Astrocyte of the cerebellum (primary cell): ENCODE results near the gene NHP2.

Experiments
- DNase-seq: peaks from one replicate; pipeline ENCODE4 v3.0.0-alpha.2; 2011; ENCODE audit warnings: low read depth
- H3K4me3 ChIP-seq: 2 replicates; pipeline ENCODE4 v1.5.1; 2011; ENCODE audit warnings: mild to moderate bottlenecking, low read depth, low read length, moderate library complexity
- in situ Hi-C: cut with HindIII; loops from 2 replicates; pipeline ENCODE4 v1.10.0; 2017; ENCODE audit warnings: low sequenced_read_pairs
- TF ChIP-seq, protein P1 (sequence below): IDR thresholded peaks from 2 replicates; pipeline ENCODE4 v1.5.1; 2012; ENCODE audit warnings: low read length, low read depth, moderate library complexity, mild to moderate bottlenecking; ENCODE audit errors: missing control alignments

NHP2 gene

DNA sequence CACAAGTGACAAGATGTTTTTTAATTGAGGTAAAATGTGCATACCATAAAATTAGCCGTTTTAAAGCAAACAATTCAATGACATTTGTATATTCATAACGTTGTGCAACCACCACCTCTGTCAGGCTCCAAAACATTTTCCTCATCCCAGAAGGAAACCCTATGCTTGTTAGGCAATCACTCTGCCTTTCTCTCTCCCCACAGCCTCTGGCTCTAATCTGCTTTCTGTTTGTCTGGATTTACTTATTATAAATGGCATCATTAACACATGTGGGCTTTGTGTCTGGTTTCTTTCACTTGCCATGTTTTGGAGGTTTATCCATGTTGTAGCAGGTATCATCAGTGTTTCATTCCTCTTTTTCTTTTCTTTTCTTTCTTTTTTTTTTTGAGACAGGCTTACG is 41.8 kb downstream of the NHP2 start:
- in situ Hi-C loops = no loop called here
- no peak for DNase-seq
- no peak overlapping the region for H3K4me3 ChIP-seq
- TF ChIP-seq, protein P1, sequence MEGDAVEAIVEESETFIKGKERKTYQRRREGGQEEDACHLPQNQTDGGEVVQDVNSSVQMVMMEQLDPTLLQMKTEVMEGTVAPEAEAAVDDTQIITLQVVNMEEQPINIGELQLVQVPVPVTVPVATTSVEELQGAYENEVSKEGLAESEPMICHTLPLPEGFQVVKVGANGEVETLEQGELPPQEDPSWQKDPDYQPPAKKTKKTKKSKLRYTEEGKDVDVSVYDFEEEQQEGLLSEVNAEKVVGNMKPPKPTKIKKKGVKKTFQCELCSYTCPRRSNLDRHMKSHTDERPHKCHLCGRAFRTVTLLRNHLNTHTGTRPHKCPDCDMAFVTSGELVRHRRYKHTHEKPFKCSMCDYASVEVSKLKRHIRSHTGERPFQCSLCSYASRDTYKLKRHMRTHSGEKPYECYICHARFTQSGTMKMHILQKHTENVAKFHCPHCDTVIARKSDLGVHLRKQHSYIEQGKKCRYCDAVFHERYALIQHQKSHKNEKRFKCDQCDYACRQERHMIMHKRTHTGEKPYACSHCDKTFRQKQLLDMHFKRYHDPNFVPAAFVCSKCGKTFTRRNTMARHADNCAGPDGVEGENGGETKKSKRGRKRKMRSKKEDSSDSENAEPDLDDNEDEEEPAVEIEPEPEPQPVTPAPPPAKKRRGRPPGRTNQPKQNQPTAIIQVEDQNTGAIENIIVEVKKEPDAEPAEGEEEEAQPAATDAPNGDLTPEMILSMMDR = no peak

DNA sequence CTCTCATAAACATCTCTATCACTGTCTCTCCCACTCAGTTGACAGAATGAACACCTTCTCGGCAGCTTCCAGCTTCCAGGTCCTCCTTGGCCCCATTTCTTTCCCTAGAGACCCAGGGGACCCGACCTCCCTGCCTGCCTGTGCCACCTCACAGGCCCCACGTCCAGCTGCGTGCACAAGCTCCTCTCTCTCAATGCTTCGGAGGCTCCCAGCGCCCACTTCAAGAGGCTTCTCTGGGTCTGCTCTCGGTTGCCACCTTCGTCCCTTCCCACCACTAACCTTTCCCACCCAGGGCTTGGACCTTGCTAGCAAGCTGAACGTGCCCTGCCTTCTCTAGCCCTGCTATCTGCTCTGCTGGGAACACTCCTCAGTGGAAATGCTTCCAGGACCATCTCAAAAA is 43.2 kb downstream of the NHP2 start:
- H3K4me3 ChIP-seq = no peak overlapping the region
- TF ChIP-seq, protein P1 = no peak
- in situ Hi-C loops = no loop called here
- no peak for DNase-seq

DNA sequence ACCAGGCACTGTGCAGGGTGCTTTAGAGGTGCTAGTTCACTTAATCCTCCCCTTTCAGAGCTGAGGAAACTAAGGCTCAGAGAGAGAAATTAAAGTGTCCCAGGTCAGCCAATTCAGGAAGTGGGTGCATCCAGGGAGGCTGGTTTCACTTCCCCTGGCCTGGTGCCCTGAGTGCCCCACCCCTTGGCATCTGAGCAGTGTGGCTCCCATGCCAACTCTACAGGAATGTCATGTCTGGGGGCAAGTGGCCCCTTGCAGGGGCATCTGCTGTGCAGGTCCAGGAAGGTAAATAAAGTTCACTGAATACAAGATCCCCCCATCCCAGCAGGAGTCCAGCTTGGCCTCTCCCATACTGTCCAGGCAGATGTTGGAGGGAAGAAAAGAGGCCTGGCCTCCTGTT is 44.7 kb downstream of the NHP2 start:
- in situ Hi-C loops = no loop called here
- TF ChIP-seq, protein P1 = no peak
- H3K4me3 ChIP-seq = no peak overlapping the region
- DNase-seq = no peak

DNA sequence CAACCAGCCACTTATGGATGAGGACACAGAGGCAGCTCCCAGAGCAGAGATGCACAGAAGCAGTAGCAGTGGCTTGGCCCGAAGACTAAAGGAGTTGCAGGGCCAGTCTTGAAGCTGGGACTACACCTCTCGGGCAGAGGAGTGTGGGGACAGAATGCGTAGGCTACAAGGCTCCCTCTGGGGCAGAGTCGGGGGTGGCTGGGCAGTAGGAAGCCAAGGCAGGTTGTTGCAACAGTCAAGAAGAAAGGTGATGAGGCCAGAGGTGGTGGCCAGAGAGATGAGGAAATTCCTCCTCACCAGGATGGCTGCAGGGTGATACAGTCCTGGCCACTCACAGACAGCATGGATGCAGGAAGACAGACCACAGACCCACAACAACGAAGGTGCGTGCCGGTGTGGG is 45.2 kb downstream of the NHP2 start:
- TF ChIP-seq, protein P1 = no peak
- in situ Hi-C loops = no loop called here
- DNase-seq = no peak
- no peak overlapping the region for H3K4me3 ChIP-seq

DNA sequence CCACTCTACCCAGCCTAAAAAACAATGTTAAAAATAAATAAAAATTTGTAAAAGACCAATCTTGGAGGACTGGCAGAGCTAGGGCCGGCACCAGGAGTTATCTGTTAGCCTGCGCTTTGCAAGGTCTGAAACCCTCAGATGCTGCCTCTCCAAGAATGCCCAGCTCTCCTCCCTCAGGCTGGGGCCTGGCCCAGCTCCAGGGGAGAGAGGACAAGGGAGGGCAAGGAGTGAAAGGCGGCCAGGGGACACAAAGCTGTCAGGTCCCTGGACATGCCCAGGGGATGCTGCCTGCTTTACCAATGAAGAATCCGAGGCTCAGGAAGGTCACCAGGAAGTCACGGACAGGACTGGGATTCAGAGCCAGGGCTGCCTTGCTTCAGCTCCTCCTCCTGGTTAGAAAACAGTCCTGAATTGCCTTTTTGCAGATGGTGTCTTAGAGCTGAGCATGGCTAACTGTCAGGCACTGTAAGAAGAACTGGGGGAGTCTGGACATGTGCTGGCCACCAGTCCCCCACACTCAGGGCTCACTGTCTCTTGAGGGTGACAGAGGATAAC is 45.9 kb downstream of the NHP2 start:
- no peak overlapping the region for H3K4me3 ChIP-seq
- in situ Hi-C loops = no loop called here
- TF ChIP-seq, protein P1 = no peak
- DNase-seq = no peak

DNA sequence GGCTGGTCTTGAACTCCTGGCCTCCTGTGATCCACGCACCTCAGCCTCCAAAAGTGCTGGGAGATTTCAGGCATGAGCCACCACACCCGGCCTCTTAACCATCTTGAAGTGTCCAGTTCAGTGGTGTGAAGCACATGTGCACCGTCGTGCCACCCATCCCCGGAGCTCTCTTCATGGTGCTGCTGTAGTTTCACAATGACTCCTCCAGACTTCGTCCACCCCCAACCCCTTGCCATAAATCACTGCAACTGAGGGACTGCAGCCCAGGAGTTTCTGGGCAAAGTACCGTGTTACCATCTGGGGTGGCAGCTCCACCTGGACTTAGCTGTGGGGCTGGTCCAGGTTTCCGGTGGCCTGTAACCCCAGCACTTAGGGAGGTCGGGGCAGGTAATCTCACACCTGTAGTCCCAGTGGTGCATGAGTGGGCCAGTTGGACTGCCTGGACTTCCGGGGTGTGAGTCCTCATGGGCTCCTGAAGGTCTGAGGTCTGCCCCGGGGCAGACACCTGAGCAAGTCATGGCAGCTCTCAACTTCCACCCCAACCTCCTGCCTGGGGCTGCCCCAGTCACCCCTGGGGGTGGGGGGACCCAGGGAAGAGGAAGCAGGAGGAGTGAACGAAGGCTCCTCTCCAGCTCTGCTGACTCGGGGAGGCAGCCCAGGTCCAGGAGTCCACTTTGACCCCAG is 47.0 kb downstream of the NHP2 start:
- no peak for DNase-seq
- TF ChIP-seq, protein P1 = no peak
- no peak overlapping the region for H3K4me3 ChIP-seq
- in situ Hi-C loops = no loop called here
